Inferior parietal cortex (tissue), 1 donor: Measurements from ENCODE around the gene IGF2BP2.
"Not testable (repeated sequence)": the region's sequence is repeated elsewhere in the genome, so short reads cannot be mapped to it uniquely, and the experiment has no call there.

ENCODE experiments used
- DNase-seq: peaks from one replicate; pipeline ENCODE4 v3.0.0-alpha.2; 2016; ENCODE audit errors: extremely low spot score

The IGF2BP2 gene

DNA sequence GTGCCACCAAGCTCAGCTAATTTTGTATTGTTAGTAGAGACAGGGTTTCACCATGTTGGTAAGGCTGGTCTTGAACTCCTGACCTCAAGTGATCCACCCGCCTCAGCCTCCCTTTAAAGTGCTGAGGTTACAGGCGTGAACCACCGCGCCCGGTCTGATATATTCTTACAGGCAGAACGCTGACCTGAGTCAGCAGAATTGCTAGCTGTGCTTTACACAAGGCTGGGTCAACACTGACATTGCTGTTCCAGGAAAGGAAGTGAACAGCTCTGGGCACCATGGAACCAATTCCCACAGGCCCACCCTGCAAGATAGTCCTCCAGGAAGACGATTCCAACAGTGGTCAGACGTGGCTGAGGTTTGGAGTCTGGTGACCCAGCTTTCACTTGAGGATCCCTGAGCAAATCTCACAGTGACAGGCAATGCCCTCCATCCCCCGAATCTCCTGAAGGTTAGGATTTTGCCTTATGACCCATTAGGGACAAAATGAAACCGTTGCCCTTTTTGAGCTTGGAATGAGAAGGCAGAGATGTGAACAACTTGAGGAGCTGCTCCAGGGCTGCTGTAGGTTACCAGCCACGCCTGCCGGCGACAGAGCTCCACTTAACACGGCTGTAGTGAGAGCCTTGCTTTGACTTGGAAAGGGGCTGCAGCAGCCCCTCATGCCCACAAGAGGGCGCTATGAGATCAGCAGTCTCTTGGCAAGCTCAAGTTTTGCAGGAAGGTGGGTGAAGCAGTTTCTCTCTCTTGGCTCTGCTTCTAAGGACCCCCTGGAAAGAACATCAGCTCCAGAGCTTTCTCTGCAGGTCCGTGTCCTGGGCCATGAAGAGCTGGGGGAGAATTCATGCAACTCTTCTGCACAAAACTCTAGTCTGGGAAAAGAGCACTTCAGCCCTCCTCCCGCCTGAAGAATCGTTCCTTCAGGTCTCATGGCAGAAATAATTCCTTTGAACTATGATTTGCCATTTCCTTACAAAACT is 164.6 kb downstream of the IGF2BP2 start:
- DNase-seq, result peak; percentile 92

DNA sequence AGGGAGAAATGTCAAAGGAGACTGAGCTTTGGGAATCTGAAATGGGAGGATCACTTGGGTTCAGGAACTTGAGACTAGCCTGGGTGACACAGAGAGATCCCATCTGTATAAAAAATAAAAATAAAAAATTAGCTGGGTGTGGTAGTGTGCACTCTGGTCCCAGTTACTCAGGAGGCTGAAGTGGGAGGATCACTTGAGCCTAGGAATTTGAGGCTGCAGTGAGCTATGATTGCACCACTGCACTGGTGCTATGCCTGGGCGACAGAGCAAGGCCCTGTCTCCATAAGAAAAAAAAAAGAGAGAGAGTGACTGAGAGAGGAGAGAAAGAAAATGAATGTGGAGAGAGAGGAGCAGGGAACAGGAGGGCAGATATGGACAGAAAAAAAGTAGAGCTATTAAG is 165.9 kb downstream of the IGF2BP2 start:
- no peak for DNase-seq

DNA sequence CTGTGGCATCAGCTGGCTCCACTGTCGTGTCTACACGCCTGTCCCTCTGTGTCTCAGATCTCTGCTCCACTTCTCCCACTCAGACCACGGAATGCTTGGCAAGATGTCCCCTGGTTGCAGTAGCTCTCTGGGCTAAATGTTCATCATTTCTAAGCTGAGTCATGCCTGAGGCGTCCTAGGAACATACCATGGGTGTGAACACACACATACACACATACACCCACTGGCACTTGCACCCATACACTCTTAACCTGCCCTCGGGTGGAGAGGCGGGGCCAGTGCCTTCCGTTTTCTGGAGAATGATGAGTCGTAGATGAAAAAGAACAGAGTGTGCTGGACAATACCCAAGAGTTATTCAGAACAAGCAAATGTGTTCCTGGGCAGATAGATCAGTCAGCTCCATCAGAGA is 166.3 kb downstream of the IGF2BP2 start:
- DNase-seq, result peak; percentile 27

DNA sequence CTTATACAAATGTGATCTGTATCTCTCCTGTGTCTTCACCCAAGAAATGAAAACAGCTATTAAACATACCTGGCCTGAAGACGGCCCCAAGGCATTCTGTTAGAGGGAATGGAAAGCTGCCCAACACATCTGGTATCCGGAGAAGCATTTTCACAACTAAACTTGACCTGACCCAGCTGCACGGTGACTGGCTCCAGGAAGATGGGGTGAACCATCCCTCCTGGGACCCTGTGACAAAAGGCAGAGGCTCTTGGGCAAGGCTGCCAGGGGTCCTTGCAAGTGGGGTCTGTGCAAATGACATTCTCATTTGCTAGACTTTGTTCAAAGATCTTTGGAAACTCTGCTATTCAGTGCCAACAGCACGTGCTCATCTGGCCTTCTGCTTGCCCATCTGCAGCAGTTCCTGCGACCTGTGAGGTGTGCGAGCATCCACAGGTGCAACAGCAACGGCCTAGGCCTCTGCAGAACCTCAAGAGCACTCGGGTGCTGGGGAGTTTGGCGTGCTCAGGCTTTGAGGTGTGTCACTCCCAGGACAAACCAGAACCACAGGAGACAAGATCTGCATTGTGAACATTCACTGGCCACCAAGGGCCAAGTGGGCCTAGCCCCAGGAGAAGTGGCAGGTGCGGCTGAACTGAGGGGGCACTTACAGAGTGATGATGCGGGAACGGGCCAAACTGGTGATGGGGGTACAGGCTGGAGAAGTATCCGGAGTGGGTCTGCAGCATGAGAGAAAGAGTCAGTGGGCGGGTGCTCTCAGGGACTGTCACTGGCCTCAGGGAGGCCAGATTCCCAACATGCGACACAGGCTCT is 166.9 kb downstream of the IGF2BP2 start:
- no peak for DNase-seq

DNA sequence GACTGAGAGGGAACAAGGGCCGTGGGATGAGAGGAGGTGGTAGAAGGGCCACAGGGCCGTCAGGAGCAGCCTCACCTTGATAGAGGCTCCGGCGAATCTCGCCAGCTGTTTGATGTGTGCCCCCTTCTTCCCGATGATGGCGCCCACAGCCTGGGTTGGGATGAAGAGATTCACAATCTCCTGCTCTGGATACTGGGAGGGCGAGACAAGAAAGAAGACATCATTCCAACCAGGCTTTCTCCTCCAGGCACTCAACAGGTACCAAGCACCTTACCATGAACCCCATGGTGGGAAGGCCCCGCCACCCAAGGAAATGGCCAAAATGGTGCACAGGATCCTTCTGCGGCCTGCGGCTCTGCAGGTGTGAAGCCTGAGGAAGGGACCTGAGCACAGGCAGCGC is 167.6 kb downstream of the IGF2BP2 start:
- no peak for DNase-seq

DNA sequence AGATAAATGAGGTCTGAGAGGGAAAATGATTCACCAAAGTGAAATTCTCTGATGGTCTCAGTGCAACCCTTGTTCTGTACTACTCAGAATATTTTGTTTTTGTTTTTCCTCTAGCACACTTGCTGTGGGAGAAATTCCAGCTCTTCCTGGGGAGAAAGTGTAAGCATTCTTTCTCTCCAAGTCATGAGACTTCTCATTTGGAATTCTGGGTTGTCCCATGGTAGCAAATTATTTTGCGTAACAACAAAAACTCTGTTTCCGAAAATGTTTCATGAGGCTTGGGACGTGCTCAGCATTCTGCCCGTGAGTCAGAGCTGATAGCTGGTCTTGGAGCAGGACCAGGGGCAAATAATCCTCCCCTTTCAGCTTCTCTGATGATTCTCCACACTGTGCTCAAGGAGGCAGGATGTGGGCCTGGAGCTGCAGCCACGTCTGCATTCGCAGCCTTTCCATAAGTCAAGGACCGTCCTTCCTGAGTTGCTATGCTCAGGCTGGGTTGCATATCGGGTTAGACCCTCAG is 168.5 kb downstream of the IGF2BP2 start:
- peak; percentile 42 for DNase-seq

DNA sequence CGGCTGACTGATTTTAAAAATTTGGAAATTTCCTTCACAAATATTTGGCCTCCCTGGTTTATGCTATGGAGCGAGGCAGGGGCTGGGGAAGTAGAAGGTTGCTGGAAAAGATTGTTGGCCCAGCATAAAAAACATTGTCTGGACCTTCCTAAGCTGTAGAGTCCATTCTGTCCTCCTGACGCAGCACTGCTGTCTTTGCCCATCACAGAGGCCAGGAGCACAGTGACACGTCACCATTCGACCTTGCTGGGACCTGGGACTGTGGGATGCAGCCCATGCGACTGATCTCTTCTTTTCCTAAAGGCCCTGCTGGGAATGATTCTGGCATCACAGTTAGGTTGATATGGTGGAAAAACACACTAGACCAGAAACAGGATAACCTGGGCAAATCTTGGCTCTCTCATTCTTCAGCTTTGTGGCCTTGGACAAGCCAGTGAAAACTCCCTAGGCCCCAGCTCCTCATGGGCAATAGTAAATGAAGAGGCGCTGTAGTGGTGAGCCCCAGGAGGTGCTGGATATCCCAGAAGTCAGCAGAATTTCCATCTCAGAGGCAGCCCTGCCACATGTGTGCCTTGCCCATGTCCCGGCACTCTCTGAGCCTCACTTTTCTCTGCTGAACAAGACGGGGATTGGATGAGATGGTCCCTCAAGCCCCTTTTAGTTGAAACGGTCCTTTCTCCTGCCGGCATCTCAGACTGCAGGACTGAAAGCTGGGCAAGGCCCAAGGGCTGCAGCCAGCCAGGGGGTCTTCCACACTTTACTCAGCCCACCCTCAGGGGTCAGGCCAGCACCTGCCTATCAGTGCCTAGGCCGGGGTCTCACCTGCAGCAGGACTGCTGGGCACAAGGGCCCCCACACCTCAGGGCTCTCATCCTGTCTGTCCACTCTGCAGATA is 169.2 kb downstream of the IGF2BP2 start:
- DNase-seq, result no peak

DNA sequence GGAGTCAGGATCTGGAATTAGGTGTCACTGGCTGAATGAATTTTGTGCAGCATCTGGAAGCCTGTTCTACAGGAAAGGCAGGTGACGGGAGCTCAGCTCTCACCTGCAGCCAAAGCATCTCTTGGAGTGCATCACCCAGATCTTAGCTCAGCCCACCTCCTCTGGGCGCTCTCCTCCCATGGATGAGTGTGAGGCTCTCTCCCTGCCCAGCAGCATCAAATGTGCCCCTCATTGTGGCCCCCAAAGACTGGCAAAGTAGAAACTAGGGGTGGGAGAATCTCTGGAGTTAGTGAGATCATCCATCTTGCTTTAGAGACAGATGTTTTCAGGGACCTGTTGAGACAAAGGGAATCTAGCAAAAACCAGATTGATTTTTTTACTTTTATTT is 170.1 kb downstream of the IGF2BP2 start:
- DNase-seq, result no peak

DNA sequence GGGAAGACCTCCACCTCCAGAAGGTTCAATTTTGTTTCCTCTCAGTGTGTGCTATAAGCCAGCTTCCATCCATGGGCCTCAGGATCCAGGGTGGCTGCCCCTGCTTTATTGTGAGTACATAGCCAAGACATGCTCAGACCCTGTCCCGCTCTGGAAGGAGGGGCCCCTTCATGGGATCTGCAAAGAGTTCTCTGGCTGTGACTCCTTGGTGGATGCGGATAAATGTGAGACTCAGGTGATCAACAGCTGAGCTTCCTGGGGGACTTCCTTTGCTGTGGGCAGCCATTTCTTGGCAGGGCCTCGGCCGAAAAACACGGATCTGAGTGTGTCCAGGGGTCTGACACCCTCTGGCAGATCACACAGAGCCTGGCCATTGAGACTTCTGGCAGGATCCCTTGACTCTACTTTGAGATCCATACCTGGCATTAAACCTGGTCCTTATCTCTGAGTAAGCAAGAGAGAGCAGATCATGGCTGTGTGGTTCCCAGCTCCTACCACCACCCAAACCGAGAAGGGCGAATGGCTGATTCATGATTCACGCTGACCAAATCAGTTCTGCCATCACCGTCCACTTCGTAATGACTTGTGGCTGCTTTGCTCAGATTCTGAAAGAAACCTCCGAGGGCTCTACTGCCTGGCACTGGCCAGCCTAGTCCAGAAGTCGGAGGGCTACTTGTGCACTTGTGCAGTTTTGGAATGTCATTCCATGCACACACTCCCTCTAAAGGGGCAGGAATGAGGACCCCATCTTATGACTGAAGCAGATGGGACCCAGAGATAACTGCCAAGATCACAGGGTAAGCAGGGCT is 170.7 kb downstream of the IGF2BP2 start:
- no peak for DNase-seq

DNA sequence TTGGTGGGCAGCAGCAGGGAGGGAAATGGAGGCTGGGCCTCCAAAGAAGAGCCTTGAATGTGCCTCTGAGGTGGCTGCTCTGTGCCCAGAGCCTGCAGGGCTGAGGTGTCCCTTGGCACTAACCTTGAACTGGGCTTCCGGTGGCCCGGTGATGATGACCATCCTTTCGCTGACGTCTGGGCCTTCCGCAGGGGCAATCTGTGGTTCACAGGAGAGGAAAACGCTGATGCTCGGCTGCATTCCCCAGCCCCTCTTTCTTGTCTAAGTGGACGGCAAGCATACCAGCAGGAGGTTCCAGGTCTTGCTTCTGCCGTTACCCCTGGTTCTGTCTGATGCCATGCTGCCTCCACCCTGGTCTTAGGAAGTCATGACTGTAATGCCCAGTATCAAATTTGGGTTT is 172.9 kb downstream of the IGF2BP2 start:
- no peak for DNase-seq

DNA sequence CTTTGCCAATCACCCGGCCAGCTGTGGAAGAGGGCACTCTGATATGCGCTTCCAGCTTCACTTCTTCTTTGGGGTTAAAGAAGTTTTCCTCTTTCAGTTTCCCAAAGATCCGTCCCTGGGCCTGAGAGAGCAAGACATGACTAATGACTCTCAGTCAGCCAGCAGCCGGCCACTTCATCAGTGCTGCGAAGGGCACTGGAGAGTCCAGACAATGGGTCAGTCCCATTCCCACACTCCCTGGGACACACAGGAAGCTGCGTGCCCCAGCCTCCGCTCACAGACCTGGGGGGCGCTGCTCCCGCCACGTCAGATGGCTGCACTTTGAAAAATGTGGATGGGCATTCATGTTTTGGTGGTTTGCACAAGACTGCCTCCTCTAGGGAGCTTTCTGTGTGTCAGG is 175.4 kb downstream of the IGF2BP2 start:
- DNase-seq, result no peak

DNA sequence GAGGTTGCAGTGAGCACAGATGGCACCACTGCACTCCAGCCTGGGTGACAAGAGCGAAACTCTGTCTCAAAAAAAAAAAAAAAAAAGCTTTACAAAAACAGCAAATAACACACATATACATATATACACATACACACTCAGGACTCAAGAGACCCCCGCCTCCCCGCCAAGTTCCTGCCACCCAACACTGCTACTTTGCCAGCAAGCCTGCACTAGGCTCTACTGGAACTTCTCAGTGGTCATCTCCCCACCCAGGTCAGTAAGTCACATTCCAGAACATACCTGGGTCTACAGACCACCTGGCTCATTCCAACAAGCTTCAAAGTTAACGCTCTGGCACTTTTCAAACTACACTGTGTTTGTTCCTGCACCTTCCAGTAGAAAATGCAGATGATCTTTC is 176.4 kb downstream of the IGF2BP2 start:
- no peak for DNase-seq

DNA sequence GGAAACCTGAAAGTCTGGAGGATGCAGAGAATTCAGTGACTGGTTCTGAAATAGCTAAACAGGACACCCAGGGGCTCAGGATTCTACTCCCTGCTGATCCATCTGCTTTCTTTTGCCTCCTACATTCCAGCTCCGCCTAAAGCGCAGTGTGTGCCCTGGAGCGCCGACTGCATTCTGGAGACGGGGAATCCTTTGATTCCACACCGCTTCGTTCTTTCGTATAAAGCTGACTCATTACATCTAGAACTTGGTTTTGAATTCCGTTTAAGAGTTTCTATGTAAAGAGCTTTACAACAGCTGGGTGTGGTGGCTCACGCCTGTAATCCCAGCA is 177.0 kb downstream of the IGF2BP2 start:
- no peak for DNase-seq

DNA sequence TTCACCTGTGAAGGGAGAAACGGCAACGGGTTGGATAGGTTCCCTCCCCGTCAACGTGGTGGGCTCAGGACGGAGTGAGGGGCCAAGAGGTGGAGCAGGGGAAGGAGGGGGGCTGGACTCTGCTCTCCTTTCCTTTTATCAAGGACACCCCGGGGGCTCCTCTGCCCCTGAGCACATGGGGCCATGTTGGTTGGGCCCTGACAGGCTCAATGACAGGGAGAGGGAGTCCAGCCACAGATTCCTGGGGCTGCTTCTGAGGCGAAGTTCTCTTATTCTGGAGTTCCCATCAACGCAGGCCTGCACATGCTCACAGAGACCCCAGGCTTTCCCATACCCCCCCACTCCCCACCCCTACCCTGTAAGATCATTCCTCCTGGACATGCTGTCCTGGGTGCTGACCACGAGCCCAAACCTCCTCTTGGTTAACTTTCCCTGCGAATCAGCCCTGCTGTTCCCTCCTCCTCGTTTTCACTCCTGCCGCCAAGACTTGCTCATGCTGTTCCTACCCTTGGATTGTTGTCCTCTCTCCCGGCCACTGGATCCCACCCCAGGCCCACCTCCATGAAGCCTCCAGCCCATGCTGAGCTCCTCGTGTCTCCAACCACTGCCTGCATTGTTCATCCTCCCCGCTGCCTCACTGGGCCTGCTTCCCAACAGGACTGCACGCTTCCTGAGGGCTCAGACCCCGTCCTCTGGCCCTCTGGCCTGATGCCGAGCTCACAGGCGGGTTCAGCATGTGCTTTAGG is 177.5 kb downstream of the IGF2BP2 start:
- no peak for DNase-seq

DNA sequence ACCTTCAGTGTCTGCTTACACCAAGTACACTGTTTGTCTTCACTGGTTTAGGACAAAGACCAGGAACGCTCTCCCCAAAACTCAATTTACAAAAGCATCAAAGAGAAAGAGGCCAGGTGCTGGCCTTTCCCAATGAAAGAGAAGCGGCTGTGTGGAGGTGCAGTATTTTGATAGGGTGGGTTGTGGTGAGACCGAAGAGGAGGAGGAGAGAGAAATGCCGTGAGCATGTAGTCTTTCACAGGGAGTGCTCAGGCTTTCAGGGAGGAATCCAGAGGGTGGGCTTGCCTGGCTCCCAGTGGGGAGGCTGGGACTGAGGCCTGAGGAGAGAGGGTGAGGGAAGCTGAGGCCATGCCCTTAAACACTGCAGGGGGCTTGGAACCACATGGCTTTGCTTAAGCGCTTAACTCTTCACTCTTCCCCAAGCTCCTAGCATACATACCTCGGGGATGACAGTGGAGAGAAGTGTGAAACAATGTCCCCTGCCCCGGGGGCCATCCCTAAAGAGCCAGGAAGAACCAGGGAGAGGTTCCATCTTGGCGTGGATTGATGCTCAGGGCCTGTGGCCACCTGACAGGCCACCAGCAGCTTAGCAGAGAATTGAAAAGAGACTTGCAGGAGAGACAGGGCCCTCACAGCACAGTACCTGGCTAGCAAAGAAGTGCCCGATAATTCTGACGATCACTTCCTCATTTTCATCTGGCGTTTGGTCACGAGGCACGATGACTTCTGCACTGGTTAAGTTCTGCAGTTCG is 178.3 kb downstream of the IGF2BP2 start:
- DNase-seq, result no peak

DNA sequence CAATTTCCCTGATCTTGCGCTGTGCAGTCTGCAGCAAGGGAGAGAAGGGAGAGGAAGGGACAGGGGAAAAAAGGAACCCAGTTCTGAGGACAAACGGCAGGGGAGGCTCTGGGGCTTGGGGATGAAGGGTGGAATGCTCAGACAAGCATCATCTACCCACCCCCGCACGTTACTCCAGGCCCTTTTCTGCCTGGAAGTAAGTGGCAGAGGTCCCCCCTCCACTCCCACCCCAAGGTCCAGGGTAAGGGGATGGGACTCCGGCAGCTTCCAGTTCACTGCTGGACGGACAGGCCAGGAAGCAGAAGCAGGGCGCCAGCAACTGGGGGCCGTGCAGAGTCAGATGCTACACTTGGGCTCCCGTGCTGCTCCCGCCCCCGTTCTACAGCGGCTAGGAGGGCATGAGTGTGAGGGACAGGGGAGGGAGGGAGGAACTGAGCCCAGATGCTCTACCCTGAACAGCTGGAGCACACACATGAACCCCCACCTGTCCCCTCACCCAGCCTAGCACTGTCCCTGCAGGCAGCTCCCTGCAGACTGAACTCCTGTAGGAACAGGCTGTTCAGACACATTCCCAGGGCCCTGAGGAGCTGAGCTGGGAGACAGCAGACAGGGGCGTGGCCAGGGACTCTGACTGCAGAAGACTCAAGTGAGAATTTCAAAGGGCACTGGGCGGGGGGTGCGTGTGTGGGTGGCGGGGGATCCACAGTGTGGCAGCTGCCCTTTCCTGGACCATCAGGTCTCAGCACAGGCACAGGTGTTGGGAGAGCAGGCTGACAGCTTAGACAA is 179.1 kb downstream of the IGF2BP2 start:
- DNase-seq, result no peak

DNA sequence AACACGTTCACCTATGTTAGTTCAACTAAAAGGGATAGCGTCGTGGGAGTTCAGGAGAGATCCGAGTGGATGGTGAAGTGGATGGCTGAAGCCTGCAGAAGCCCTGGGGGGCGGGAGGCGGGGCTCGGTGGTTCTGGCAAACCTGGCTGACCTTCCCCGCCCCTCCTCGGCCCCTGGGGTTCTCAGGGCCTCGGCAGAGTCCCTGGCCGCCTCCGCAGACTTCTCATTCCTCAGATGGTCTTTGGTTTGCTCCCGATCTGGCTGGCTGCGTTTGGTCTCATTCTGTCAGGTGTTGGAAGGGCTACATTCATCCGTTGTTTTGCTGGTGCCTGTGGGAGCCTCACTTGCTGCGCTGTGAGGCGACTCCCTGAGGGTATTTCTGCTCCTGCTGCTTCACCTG is 179.7 kb downstream of the IGF2BP2 start:
- DNase-seq, result not testable (repeated sequence)

DNA sequence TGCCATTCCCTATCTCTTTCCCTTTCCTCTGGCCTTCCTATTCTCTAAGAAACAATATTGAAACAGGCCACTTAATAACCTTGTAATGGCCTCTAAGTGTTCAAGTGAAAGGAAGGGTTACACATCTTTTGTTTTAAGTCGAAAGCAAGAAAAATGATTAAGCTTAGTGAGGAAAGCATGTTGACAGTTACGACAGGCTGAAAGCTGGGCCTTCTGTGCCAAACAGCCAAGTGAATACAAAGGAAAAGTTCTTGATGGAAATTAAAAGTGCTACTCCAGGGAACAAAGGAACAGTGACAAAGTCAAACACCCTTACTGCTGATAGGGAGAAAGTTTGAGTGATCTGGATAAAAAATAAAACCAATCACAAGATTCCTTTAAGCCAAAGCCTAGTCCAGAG is 184.5 kb downstream of the IGF2BP2 start:
- DNase-seq, result no peak
